Liver (tissue), 3 donors: ENCODE measurements around the gene ZNF438.
"Not testable (repeated sequence)": the region's sequence is repeated elsewhere in the genome, so short reads cannot be mapped to it uniquely, and the experiment has no call there.

Experiments
- ATF3 ChIP-seq: IDR thresholded peaks from 2 replicates; pipeline ENCODE4 v1.6.1; 2016; ENCODE audit warnings: antibody characterized with exemption
- CTCF ChIP-seq: fragments of 150-350 bp; IDR thresholded peaks from 2 replicates; pipeline ENCODE4 v1.5.1; 2017; ENCODE audit warnings: improper control_type of control experiment, low read depth, low read length; ENCODE audit not compliant: missing input control
- EGR1 ChIP-seq, 2 donors: IDR thresholded peaks; 2 replicates each; pipeline ENCODE4 v1.6.1; 2016 to 2018; ENCODE audit warnings: antibody characterized with exemption in 2 of 2, low read depth in 2 of 2
- FOXA1 ChIP-seq: IDR thresholded peaks from 2 replicates; pipeline ENCODE4 v1.6.1; 2016; ENCODE audit warnings: antibody characterized with exemption
- GABPA ChIP-seq, 2 donors: IDR thresholded peaks in 1 of 2; conservative IDR thresholded peaks in 1 of 2; 2 replicates each; pipeline ENCODE4 v1.6.1; 2016; ENCODE audit warnings: antibody characterized with exemption in 2 of 2, mild to moderate bottlenecking in 1 of 2, moderate library complexity in 1 of 2
- JUND ChIP-seq, 2 donors: IDR thresholded peaks; 2 replicates each; pipeline ENCODE4 v1.6.1; 2016; ENCODE audit warnings: antibody characterized with exemption in 2 of 2
- MAX ChIP-seq: IDR thresholded peaks from 2 replicates; pipeline ENCODE4 v1.6.1; 2016; ENCODE audit warnings: antibody characterized with exemption
- RAD21 ChIP-seq, 2 donors: IDR thresholded peaks; 2 replicates each; pipeline ENCODE4 v1.6.1; 2016; ENCODE audit warnings: antibody characterized with exemption in 2 of 2, mild to moderate bottlenecking in 2 of 2
- REST ChIP-seq: IDR thresholded peaks from 2 replicates; pipeline ENCODE4 v1.6.1; 2016; ENCODE audit warnings: antibody characterized with exemption, mild to moderate bottlenecking
- RXRA ChIP-seq, 2 donors: IDR thresholded peaks; 2 replicates each; pipeline ENCODE4 v1.6.1; 2017 to 2018; ENCODE audit warnings: antibody characterized with exemption in 2 of 2, mild to moderate bottlenecking in 1 of 2
- SP1 ChIP-seq: IDR thresholded peaks from 2 replicates; pipeline ENCODE4 v1.6.1; 2018; ENCODE audit warnings: antibody characterized with exemption, mild to moderate bottlenecking
- TAF1 ChIP-seq: conservative IDR thresholded peaks from 2 replicates; pipeline ENCODE4 v1.6.1; 2016; ENCODE audit warnings: antibody characterized with exemption, mild to moderate bottlenecking
- YY1 ChIP-seq: IDR thresholded peaks from 2 replicates; pipeline ENCODE4 v1.6.1; 2016; ENCODE audit warnings: antibody characterized with exemption, mild to moderate bottlenecking
- donor health status: healthy.
- donor health status: healthy.

- TF ChIP-seq YY1; TAF1; REST; MAX; EGR1 (IDR thresholded peaks at IDR 0.05; ENCODE audit: low read depth in 2 of 2); GABPA (IDR thresholded peaks at IDR 0.05 in 1 of 2, conservative IDR thresholded peaks at IDR 0.05 in 1 of 2); CTCF; SP1; FOXA1; JUND (IDR thresholded peaks at IDR 0.05); RXRA (IDR thresholded peaks at IDR 0.05); ATF3; RAD21 (IDR thresholded peaks at IDR 0.05): not testable (repeated sequence)
Measured at GRCh38 chr10:30901487-30901886, 130.2 kb downstream of the ZNF438 start.
